ENCODE results near the gene PMIS2.

- TF ChIP-seq, protein P1, sequence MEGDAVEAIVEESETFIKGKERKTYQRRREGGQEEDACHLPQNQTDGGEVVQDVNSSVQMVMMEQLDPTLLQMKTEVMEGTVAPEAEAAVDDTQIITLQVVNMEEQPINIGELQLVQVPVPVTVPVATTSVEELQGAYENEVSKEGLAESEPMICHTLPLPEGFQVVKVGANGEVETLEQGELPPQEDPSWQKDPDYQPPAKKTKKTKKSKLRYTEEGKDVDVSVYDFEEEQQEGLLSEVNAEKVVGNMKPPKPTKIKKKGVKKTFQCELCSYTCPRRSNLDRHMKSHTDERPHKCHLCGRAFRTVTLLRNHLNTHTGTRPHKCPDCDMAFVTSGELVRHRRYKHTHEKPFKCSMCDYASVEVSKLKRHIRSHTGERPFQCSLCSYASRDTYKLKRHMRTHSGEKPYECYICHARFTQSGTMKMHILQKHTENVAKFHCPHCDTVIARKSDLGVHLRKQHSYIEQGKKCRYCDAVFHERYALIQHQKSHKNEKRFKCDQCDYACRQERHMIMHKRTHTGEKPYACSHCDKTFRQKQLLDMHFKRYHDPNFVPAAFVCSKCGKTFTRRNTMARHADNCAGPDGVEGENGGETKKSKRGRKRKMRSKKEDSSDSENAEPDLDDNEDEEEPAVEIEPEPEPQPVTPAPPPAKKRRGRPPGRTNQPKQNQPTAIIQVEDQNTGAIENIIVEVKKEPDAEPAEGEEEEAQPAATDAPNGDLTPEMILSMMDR (IDR thresholded peaks at IDR 0.05 in 4 of 5, conservative IDR thresholded peaks at IDR 0.05 in 1 of 5), result no peak
- TF ChIP-seq POLR2A (IDR thresholded peaks at IDR 0.05), result no peak
Observed at GRCh38 chr19:35554076-35554475, 31.9 kb upstream of the PMIS2 start.
